PC-9 (cell line): ENCODE data around the gene SASH1.

Experiments used
- CTCF ChIP-seq: fragments of 200-600 bp; sonication (generic); conservative IDR thresholded peaks from 2 replicates; pipeline ENCODE4 v1.6.1; 2017; ENCODE audit warnings: mixed run types, antibody characterized with exemption, mild to moderate bottlenecking, moderate library complexity
- EZH2 ChIP-seq: fragments of 200-600 bp; sonication (generic); IDR thresholded peaks from 2 replicates; pipeline ENCODE4 v1.8.0; 2017; ENCODE audit warnings: antibody characterized with exemption, low read depth

GRCh38 chr6:148316308-148316707, 26.3 kb upstream of the SASH1 start:
- TF ChIP-seq CTCF (no peak), EZH2 (no peak)
